HTR-8/SVneo (cell line): ENCODE results near the gene ZNF462.
"Not testable (repeated sequence)": the region's sequence is repeated elsewhere in the genome, so short reads cannot be mapped to it uniquely, and the experiment has no call there.

Experiments used
- DNase-seq: peaks from one replicate; pipeline ENCODE4 v3.0.0; 2011; ENCODE audit warnings: low spot score, mixed read lengths; ENCODE audit not compliant: insufficient read length
- FAIRE-seq: peaks from 2 replicates; lab custom pipeline; 2011; peaks lifted over from hg19 to GRCh38; lab: Jason Lieb, UNC

ZNF462 gene

GRCh38 chr9:106981396-106982287 lies 118.7 kb downstream of the ZNF462 start:
- peak; percentile 48 for FAIRE-seq
- no peak for DNase-seq

GRCh38 chr9:106982636-106983035 lies 119.7 kb downstream of the ZNF462 start:
- DNase-seq (no peak), FAIRE-seq (no peak)

GRCh38 chr9:106983346-106983745 lies 120.4 kb downstream of the ZNF462 start:
- no peak for FAIRE-seq

GRCh38 chr9:106989904-106990303 lies 126.9 kb downstream of the ZNF462 start:
- DNase-seq, FAIRE-seq: not testable (repeated sequence)

More at GRCh38 chr9:106983346-106983745, 120.4 kb downstream of the ZNF462 start:
- no peak for DNase-seq

- FAIRE-seq (no peak), DNase-seq (no peak)
Measured at GRCh38 chr9:106992186-106992585, 129.2 kb downstream of the ZNF462 start.

- no peak for FAIRE-seq
Measured at GRCh38 chr9:106993603-106994002, 130.6 kb downstream of the ZNF462 start.

GRCh38 chr9:106994463-106994862 lies 131.5 kb downstream of the ZNF462 start:
- no peak for FAIRE-seq

More at GRCh38 chr9:106993603-106994002, 130.6 kb downstream of the ZNF462 start:
- no peak for DNase-seq

GRCh38 chr9:107000218-107000617 lies 137.3 kb downstream of the ZNF462 start:
- FAIRE-seq = no peak
- no peak for DNase-seq

More at GRCh38 chr9:106994463-106994862, 131.5 kb downstream of the ZNF462 start:
- no peak for DNase-seq

- FAIRE-seq = no peak
Measured at GRCh38 chr9:107005201-107005600, 142.2 kb downstream of the ZNF462 start.

GRCh38 chr9:107007402-107007801 lies 144.4 kb downstream of the ZNF462 start:
- no peak for DNase-seq
- no peak for FAIRE-seq

More at GRCh38 chr9:107005201-107005600, 142.2 kb downstream of the ZNF462 start:
- DNase-seq = no peak

GRCh38 chr9:107008011-107008410 lies 145.0 kb downstream of the ZNF462 start:
- no peak for DNase-seq

GRCh38 chr9:107008447-107008846 lies 145.5 kb downstream of the ZNF462 start:
- DNase-seq (no peak), FAIRE-seq (no peak)

More at GRCh38 chr9:107008011-107008410, 145.0 kb downstream of the ZNF462 start:
- FAIRE-seq = no peak

- no peak for DNase-seq
- FAIRE-seq = no peak
Measured at GRCh38 chr9:107016383-107016782, 153.4 kb downstream of the ZNF462 start.

GRCh38 chr9:107018861-107019545 lies 156.0 kb downstream of the ZNF462 start:
- FAIRE-seq (no peak), DNase-seq (no peak)

GRCh38 chr9:107020040-107020530 lies 157.1 kb downstream of the ZNF462 start:
- no peak for FAIRE-seq
- DNase-seq = peak; percentile 11

GRCh38 chr9:107024193-107024592 lies 161.2 kb downstream of the ZNF462 start:
- FAIRE-seq = no peak
- no peak for DNase-seq

GRCh38 chr9:107025260-107026035 lies 162.5 kb downstream of the ZNF462 start:
- no peak for DNase-seq
- no peak for FAIRE-seq

- FAIRE-seq (no peak), DNase-seq (no peak)
Measured at GRCh38 chr9:107029146-107029545, 166.2 kb downstream of the ZNF462 start.

GRCh38 chr9:107033966-107034365 lies 171.0 kb downstream of the ZNF462 start:
- FAIRE-seq = no peak
- no peak for DNase-seq

GRCh38 chr9:107034831-107035230 lies 171.9 kb downstream of the ZNF462 start:
- FAIRE-seq = no peak
- no peak for DNase-seq
